Ureter (tissue), 1 donor: Measurements from ENCODE around the gene ISOC2. TPM values are rescaled to one million over a fixed set of nuclear protein-coding genes. Genes with fewer than 3 reads are reported as not detected.
"Not testable (repeated sequence)": the region's sequence is repeated elsewhere in the genome, so short reads cannot be mapped to it uniquely, and the experiment has no call there.

Source experiments
- DNase-seq: peaks from one replicate; pipeline ENCODE4 v3.0.0-alpha.2; 2020; ENCODE audit warnings: low spot score
- total RNA-seq: library from RNA; stranded (reverse); gene quantifications from one replicate; pipeline ENCODE4 v1.2.4, GENCODE V29; 2023
- donor health status: DM: yes; HTN: yes; CAD: no.

Gene ISOC2
- total RNA-seq, 1 donor from 2014 or later: 48.4 TPM

DNA sequence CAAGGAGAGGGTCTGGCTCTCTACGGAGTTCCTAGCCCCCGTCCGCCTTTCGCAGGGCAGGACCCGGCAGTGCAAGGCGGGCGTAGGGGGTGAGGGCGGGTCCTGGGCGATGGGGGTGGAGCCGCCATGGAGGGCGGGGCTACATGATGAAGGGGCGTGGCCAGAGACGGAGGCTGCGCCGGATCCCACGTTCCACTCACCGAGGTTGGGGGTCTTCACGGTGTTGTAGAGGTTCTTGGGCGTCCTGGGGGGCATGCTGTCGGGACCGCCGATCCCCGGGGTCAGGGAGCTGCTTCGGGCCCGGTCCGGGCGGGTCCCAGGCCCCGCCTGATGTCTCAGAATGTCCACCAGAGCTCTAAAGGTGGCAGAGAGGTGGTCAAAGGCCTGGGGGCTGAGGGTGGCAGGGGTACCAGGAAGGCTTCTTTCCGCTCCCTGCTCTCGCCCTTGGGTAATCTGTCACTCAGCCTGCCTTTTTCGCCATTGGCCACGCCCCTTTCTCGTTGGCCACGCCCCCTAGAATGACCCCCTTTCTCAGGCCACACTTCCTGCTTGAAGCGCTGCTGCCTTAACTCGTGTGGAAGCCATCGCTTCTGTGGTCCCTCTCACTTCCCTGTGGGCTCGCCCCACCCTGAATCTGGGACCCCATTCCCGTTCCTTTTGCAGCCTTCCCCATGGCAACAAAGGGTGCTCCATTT lies 20.9 kb downstream of the ISOC2 start:
- no peak for DNase-seq

DNA sequence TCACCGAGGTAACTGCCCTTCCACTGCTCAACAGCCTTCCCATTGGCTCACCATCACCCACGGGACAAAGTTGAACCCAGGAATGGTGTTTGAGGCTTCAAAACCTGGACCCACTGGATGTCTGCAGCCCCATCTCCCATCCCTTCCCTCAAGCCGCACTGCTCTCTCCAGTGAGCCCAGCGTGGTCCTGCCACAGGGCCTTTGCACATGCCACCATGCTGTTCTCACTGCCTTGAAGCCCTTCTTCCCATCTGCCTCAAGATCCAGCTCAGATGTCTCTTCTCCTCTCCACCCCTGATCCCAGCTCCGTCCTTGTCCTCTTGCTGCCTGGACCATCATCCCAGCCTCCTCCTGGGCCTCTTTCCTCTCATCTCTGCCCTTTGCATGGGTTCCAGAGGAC lies 22.4 kb downstream of the ISOC2 start:
- DNase-seq: no peak

DNA sequence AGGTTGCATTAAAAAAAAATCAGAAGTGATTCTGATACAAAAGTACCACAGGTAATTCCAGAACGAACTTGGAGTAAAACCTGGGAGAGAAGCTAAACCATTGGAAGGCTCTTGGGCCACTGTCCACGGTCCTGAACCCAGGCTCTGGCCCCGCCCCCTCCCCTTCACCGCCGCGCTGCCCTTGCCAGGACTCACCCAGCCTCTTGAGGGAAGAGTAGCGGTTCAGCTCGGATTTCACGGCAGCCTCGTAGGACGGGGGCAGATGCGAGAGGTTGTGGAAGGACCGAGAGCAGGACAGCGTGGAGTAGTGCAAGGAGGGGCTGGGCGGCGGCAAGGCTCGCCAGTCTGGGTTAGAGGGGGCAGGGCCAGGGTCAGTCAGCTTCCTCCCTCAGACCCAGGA lies 24.0 kb downstream of the ISOC2 start:
- DNase-seq: no peak

- no peak for DNase-seq
Measured at GRCh38 chr19:55436847-55437246, 24.6 kb downstream of the ISOC2 start.

DNA sequence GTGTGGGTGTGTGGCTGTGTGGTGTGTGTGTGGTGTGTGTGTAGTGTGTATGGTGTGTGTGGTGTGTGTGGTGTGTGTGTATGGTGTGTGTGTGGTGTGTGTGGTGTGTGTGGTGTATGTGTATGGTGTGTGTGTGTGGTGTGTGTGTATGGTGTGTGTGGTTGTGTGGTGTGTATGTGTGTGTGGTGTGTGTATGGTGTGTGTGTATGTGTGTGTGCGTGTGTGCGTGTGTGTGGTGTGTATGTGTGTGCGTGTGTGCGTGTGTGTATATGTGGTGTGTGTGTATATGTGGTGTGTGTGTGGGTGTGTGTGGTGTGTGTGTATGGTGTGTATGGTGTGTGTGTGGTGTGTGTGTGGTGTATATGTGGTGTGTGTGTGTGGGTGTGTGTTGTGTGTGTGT lies 26.4 kb downstream of the ISOC2 start:
- DNase-seq: no peak

GRCh38 chr19:55434356-55434919 lies 27.0 kb downstream of the ISOC2 start:
- no peak for DNase-seq

- DNase-seq: no peak
Measured at GRCh38 chr19:55433292-55433691, 28.1 kb downstream of the ISOC2 start.

DNA sequence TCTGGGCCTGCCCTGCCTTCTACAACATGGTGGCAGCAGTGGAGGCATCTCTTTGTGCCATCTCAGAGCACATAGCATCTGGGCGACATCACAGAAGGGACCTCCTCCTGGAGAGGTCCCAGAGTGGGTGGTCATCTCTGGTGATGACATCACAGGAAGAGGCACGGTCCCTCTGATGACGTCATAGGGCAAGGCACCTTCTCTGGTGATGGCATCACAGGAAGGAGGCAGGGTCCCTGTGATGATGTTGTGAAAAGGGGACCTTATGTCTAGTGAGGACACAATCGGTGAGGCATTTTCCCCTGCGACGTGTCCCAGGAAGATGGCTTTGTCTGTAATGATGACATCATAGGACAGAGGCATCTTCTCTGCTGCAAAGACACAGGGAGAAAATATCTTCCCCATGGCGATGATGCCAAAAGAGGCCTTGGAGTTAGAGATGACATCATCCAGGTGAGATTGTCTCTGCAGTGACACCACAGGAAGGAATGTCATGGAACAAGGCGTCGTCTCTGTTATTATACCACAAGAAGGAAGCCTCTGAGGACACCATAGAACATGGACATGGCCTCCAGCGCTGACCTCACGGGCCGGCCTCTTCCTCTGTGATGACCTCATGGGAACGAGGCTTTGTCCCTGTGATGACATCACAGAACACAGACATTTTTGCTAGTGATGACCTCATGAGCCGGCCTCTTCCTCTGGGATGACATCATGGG lies 29.0 kb downstream of the ISOC2 start:
- DNase-seq: no peak

- DNase-seq: no peak
Measured at GRCh38 chr19:55431183-55431582, 30.3 kb downstream of the ISOC2 start.

- no peak for DNase-seq
Measured at GRCh38 chr19:55426042-55426441, 35.4 kb downstream of the ISOC2 start.

GRCh38 chr19:55424518-55424917 lies 36.9 kb downstream of the ISOC2 start:
- no peak for DNase-seq

DNA sequence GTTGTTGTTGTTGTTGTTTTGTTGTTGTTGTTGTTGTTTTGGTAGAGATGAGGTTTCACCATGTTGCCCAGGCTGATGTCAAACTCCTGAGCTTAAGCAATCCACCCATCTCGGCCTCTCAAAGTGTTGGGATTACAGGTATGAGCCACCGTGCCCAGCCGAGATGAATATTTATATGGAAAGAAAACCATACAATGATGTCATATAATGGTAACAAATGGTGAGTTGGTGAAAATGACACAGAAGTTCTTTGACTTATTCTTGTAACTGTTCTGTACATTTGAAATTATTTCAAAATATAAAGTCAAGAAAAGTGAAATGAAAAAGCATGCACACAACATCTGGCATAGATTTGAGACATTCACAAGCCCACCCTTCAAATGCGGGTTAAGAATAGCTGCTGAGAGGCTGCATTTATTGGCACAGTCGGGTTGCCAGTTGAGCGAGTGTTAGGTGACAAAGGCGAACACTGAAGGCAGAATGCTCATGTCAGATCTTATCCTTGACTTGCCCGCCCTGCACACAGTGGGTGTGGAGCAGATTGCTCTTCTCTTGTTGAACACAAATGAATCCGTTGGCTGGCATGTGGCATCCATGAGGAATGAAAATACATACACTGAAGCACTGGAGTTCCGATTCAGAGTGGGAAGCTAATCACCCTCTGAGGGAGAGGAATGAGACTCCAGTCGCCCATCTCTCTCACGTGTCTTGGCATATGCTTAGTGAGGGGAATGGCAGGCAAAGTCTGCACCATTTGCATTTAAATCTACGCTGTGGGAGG lies 38.0 kb downstream of the ISOC2 start:
- DNase-seq: no peak

GRCh38 chr19:55421281-55421680 lies 40.2 kb downstream of the ISOC2 start:
- DNase-seq: not testable (repeated sequence)

GRCh38 chr19:55419624-55420236 lies 41.7 kb downstream of the ISOC2 start:
- no peak for DNase-seq

GRCh38 chr19:55419103-55419502 lies 42.3 kb downstream of the ISOC2 start:
- no peak for DNase-seq

GRCh38 chr19:55418185-55418584 lies 43.3 kb downstream of the ISOC2 start:
- DNase-seq: peak; percentile 62

DNA sequence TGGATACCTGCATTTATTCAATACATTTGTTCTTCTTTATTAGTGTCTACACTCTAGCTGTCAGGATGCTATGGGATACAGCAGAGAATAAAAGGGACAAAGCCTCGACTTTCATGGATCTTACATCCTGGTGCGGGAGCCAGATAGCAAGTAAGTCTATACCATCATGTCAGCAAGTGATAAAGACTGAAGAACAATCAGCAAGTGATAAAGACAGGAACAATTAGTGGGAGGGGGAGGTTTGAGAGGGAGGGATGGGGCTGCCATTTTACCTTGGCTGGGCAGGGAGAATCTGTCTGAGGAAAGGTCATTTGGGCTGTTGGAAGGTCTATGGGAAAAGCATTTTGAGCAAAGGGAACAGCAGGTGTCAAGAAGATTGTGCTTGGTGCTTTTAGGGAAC lies 51.3 kb downstream of the ISOC2 start:
- no peak for DNase-seq

GRCh38 chr19:55409179-55409578 lies 52.3 kb downstream of the ISOC2 start:
- DNase-seq: not testable (repeated sequence)

- no peak for DNase-seq
Measured at GRCh38 chr19:55408533-55408872, 52.9 kb downstream of the ISOC2 start.

DNA sequence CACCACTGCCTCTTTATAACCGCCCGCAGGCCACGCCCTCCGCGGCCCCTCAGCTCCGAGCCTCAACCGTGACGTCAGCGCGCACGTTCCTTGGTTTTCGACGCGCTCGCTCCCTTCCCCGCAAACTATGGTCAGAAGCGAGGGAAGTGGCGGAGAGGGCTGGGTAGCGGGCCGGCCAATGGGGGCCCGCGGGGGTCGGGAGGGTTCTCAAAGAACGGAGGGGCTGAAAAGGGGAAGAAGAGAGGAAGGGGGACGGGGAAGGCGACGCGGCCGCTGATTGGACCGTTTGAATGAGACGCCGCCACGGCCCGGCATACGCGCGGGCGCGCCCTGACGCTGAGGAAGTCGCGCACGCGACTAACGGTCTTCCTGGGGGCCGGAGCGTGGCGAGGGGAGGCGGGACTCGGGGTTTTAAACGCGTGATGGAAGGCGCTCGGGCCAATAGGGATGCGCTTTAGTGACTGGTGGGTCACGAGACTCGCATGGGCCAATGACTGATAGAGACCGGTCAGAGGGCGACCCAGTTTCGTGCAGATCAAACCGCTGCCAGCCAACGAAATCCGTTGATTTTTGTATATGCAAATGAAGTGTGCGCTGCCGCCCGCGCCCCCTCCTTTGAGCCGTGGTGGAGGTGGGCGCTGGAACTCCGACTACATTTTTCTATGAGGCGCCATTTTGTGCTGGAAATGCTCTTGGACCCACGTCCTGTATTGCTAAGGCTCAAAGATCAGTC lies 53.5 kb downstream of the ISOC2 start:
- peak; percentile 98 for DNase-seq

GRCh38 chr19:55407550-55407799 lies 54.0 kb downstream of the ISOC2 start, which contains the start of gene UBE2S:
Gene UBE2S (minus strand): TSS chr19:55407788. CDS start chr19:55407589, 199 bp downstream.
- not testable (repeated sequence) for DNase-seq
